Mesothelial cell of epicardium (in vitro differentiated cells): ENCODE results near the gene HAUS8. TPM values are rescaled to one million over a fixed set of nuclear protein-coding genes. Genes with fewer than 3 reads are reported as not detected.
"Not testable (repeated sequence)": the region's sequence is repeated elsewhere in the genome, so short reads cannot be mapped to it uniquely, and the experiment has no call there.

Experiments
- DNase-seq, 2 experiments: peaks; one replicate each; pipeline ENCODE4 v3.0.0; 2021; ENCODE audit warnings: low spot score in 2 of 2; ENCODE audit not compliant: unreplicated experiment in 2 of 2
- H3K27ac Mint-ChIP-seq: 2 replicates; pipeline ENCODE4 v1.8.0; 2021; ENCODE audit warnings: mixed read lengths
- H3K27me3 Mint-ChIP-seq: 2 replicates; pipeline ENCODE4 v1.8.0; 2021; ENCODE audit warnings: low read depth, mixed read lengths
- H3K36me3 Mint-ChIP-seq: 2 replicates; pipeline ENCODE4 v1.8.0; 2021; ENCODE audit warnings: mixed read lengths
- H3K4me1 Mint-ChIP-seq: 2 replicates; pipeline ENCODE4 v1.8.0; 2021; ENCODE audit warnings: mixed read lengths
- H3K4me3 Mint-ChIP-seq: 2 replicates; pipeline ENCODE4 v1.8.0; 2021; ENCODE audit warnings: mild to moderate bottlenecking, moderate library complexity, mixed read lengths
- H3K9me3 Mint-ChIP-seq: 2 replicates; pipeline ENCODE4 v1.8.0; 2021; ENCODE audit warnings: mixed read lengths
- total RNA-seq: library from RNA; stranded (reverse); gene quantifications from 3 replicates; pipeline ENCODE4 v1.2.1, GENCODE V29; 2021
- TF ChIP-seq, protein P1 (sequence below): fragments of 200-600 bp; sonication (generic); IDR thresholded peaks from one replicate; pipeline ENCODE4 v1.5.0; 2021; ENCODE audit warnings: antibody characterized with exemption; ENCODE audit not compliant: unreplicated experiment

HAUS8 gene
- total RNA-seq, 1 donor from 2014 or later = 14.7 TPM

DNA sequence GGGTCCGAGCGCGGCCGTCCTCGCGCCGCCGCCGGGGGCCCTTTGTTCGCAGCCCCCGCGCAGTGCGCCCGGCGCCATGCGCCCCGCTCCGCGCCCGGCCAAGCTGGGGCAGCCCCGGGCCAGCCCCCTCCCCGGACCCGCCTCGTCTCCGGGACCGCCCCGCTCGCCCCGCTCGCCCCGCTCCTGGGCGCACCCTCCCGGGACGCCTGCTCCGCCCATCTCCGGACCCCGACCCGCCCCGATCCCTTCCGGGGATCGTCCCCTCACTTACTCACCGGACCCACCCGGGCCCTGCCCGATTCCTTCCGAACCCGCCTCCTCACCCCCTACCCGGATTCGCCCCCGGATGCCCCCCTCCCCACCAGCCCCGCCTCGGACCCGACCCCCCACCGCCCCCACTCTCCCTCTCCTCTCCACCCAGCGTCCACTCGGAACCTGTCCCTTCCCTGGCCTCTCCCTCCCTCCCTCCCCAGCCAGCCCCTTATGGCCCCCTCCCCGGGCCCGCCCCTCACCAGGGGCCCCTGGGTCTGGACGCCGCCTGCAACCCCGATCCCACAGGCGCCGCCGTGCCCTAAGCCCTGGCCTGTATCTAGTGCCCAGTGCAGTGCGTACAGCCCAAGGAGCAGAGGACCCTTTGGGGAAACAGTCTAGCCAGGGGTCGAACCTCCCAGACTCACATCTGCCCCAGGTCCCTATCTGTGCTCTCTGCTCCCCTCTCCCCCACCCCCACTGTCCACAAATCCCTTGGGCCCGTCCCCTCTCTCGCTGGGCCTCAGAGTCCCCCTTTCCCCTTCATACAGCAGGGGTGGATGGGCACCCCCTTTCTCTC, 48.3 kb downstream of the HAUS8 start, which contains the start of gene CPAMD8:
Gene CPAMD8 (minus strand): TSS at position 105 of the 829 bp plus-strand sequence. CDS start 168 bp downstream, outside the sequence.
- Mint-ChIP-seq H3K4me1 (peaks cover 13% of the 10 kb centered on the region), H3K36me3 (peaks cover 14% of the 10 kb centered on the region), H3K27me3 (peaks cover 33% of the 10 kb centered on the region), H3K27ac (peak within 1 kb of the TSS; percentile 10), H3K9me3 (peaks cover 16% of the 10 kb centered on the region), H3K4me3 (peak within 1 kb of the TSS; percentile 76)
- TF ChIP-seq, protein P1, sequence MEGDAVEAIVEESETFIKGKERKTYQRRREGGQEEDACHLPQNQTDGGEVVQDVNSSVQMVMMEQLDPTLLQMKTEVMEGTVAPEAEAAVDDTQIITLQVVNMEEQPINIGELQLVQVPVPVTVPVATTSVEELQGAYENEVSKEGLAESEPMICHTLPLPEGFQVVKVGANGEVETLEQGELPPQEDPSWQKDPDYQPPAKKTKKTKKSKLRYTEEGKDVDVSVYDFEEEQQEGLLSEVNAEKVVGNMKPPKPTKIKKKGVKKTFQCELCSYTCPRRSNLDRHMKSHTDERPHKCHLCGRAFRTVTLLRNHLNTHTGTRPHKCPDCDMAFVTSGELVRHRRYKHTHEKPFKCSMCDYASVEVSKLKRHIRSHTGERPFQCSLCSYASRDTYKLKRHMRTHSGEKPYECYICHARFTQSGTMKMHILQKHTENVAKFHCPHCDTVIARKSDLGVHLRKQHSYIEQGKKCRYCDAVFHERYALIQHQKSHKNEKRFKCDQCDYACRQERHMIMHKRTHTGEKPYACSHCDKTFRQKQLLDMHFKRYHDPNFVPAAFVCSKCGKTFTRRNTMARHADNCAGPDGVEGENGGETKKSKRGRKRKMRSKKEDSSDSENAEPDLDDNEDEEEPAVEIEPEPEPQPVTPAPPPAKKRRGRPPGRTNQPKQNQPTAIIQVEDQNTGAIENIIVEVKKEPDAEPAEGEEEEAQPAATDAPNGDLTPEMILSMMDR = no peak
- DNase-seq = no peak

DNA sequence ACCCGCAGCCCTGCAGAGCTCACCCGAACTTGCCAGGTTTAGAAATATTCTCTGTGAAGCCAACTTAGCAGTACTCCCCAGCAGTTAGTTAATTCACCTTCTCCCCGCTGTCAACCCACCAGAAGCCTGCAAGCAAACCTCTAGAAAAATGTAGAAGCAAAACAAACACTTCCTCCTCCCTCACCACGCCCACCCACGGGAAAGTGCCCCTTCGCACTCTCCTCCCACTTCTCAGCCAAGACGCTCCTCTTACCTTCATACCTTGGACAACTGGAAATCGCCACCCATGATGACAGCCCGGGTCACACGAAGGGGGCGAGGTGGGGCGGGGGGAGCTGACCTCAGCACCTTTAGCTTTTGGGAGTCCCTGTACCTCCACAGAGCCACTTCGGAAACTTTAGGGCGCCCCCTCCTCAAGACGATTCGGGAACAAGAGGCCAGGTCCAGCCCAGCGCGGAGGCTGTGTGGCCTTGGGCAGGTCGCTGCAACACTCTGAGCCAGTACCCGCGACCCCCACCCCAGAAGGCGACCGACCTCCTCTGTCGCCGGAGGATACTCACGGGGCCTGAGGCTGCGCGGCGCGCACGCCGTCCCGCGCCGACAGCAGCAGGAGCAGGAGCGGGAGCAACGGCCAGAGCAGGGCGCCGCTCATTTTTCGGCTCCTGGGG, 49.1 kb downstream of the HAUS8 start:
- peaks cover 33% of the 10 kb centered on the region for H3K27me3 Mint-ChIP-seq
- H3K36me3 Mint-ChIP-seq = peaks cover 14% of the 10 kb centered on the region
- H3K4me3 Mint-ChIP-seq = peak overlapping the region; percentile 76
- peak overlapping the region; percentile 10 for H3K27ac Mint-ChIP-seq
- peaks cover 13% of the 10 kb centered on the region for H3K4me1 Mint-ChIP-seq
- TF ChIP-seq, protein P1 = no peak
- peaks cover 16% of the 10 kb centered on the region for H3K9me3 Mint-ChIP-seq
- peak in 1 of 2 experiments; percentile 54 for DNase-seq

DNA sequence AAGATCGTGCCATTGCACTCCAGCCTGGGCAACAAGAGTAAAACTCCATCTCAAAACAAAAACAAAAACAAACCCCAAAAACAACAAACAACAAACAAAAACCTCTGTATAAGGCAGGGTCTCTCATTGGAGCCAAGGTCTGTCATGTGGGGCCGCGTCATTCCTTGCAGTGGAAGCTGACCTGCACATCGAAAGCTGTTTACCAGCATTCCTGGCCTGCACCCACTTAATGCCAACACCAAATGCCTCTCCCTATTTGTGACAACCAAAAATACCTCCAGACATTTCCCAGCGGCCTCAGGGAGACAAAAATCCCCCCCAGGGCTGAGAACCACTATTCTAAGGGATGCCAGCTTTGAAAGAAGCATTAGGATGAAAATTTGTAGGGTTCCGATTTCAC, 49.9 kb downstream of the HAUS8 start:
- Mint-ChIP-seq H3K36me3 (peaks cover 14% of the 10 kb centered on the region), H3K4me1 (peaks cover 13% of the 10 kb centered on the region), H3K4me3 (peak overlapping the region; percentile 76), H3K27ac (no peak overlapping the region), H3K9me3 (peaks cover 16% of the 10 kb centered on the region), H3K27me3 (peaks cover 29% of the 10 kb centered on the region)
- no peak for DNase-seq
- TF ChIP-seq, protein P1 = no peak

DNA sequence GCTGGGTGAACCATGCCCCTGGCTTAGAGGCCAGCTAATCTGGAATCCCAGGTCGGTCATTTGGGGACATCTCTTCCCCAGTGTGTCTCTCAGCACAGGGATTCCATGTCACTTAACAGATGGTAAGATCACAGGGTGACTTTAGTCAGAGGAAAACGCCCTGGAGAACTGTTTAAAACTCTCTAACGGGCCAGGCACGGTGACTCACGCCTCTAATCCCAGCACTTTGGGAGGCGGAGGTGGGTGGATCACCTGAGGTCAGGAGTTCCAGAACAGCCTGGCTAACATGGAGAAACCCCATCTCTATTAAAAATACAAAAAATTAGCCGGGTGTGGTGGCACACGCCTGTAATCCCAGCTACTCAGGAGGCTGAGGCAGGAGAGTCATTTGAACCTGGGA, 50.3 kb downstream of the HAUS8 start:
- DNase-seq, H3K4me3 Mint-ChIP-seq, H3K27ac Mint-ChIP-seq: not testable (repeated sequence)
- H3K36me3 Mint-ChIP-seq = peaks cover 14% of the 10 kb centered on the region
- peaks cover 13% of the 10 kb centered on the region for H3K4me1 Mint-ChIP-seq
- H3K9me3 Mint-ChIP-seq = peaks cover 16% of the 10 kb centered on the region
- peaks cover 29% of the 10 kb centered on the region for H3K27me3 Mint-ChIP-seq

DNA sequence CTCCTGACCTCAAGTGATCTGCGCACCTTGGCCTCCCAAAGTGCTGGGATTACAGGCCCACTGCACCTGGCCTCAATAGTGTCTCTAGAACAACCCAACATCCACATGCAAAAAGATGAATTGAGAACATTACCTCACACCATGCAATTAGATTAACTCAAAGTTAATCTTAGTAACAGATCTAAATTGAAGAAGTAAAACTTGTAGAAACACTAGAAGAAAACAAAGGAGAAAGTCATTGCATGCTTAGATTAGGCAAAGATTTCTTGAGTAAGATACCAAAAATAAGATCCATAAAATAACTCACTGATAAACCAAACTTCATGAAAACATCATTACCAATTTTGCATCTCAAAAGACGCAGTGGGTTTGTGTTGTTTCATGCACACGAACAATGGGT, 51.4 kb downstream of the HAUS8 start:
- no peak for DNase-seq
- no peak overlapping the region for H3K27ac Mint-ChIP-seq
- peaks cover 16% of the 10 kb centered on the region for H3K9me3 Mint-ChIP-seq
- peaks cover 14% of the 10 kb centered on the region for H3K36me3 Mint-ChIP-seq
- H3K27me3 Mint-ChIP-seq = peaks cover 24% of the 10 kb centered on the region
- H3K4me1 Mint-ChIP-seq = peaks cover 13% of the 10 kb centered on the region
- H3K4me3 Mint-ChIP-seq = no peak overlapping the region
- TF ChIP-seq, protein P1 = no peak

DNA sequence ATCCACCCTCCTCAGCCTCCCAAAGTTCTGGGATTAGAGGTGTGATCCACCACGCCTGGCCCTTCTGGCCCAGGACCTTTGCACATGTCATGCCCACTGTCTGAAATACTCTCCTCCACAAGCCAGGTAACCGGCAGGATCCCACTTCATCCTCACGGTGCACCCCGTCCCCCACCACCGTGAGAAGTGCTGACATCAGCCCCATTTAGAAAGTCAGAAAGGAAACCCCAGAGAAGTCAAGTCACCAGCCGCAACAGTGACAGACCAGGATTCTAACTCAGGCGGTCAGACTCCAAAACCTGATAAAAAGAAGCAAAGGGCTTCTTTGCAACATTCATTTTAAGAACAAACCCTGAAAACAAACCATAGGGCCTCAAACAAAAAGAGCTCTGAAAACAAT, 52.5 kb downstream of the HAUS8 start:
- H3K4me3 Mint-ChIP-seq = no peak overlapping the region
- TF ChIP-seq, protein P1 = no peak
- H3K36me3 Mint-ChIP-seq = peaks cover 14% of the 10 kb centered on the region
- peaks cover 19% of the 10 kb centered on the region for H3K27me3 Mint-ChIP-seq
- H3K9me3 Mint-ChIP-seq = peaks cover 16% of the 10 kb centered on the region
- DNase-seq = no peak
- no peak overlapping the region for H3K27ac Mint-ChIP-seq
- H3K4me1 Mint-ChIP-seq = peaks cover 13% of the 10 kb centered on the region
